ENCODE results near the gene DTNA.

DNA sequence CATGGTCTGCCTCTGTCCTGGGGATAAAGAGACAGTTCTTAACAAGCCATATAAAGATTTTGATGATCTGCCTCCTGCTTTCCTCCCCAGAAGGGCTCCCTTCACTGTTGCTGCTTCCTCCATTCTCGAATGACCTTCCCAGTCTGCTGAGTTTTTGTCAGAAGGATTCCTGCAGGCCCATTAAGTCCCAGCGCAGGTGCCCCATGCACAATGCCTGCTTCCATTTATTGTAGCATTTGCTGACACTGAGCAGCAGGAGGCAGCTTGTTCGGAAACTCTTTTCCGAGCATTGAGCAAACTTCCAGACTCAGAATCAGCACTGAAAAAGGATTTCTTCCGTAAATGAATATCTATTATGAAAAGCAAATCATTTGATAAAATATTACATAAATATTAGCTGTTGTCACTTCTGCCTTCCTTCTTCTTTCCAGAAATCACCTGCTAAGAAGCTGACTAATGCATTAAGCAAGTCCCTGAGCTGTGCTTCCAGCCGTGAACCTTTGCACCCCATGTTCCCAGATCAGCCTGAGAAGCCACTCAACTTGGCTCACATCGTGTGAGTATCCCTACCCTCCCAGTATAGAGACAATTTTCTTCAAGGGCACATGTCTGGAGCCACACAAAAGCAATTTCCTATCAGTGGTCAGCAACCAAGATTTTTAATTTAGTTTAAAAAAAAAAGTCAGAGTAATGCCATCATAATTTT lies 110.4 kb downstream of the DTNA start:
- TF ChIP-seq CTCF (IDR thresholded peaks at IDR 0.05) (no peak), EP300 (IDR thresholded peaks at IDR 0.05) (no peak)
